Left ventricle myocardium superior (tissue), 1 donor: ENCODE measurements around the gene C5orf22. TPM values are rescaled to one million over a fixed set of nuclear protein-coding genes. Genes with fewer than 3 reads are reported as not detected.
"Not testable (repeated sequence)": the region's sequence is repeated elsewhere in the genome, so short reads cannot be mapped to it uniquely, and the experiment has no call there.

Experiments
- ATAC-seq: fragments of 200-7000 bp; cut with Tn5 transposase; one replicate; pipeline ENCODE4 v1.9.1; 2020; ENCODE audit warnings: mild to moderate bottlenecking, moderate library complexity
- DNase-seq: peaks from one replicate; pipeline ENCODE4 v3.0.0-alpha.2; 2020
- intact Hi-C: fragments of 100-400 bp; cut with micrococcal nuclease; formaldehyde crosslinking; loops from one replicate; pipeline ENCODE4 v1.11.0; 2022
- total RNA-seq: library from RNA; stranded (reverse); fragmentation: NEBNext Ultra II Directional; extraction: Animal tissue kit (Norgen Biotek cat#: 25700); gene quantifications from one replicate; pipeline ENCODE4 v1.2.1, GENCODE V29; 2021
- donor health status: DM: no; HTN: yes; CAD: no; lungs with severe emphysema.

Gene C5orf22
- total RNA-seq, 1 donor from 2014 or later: 19.7 TPM

DNA sequence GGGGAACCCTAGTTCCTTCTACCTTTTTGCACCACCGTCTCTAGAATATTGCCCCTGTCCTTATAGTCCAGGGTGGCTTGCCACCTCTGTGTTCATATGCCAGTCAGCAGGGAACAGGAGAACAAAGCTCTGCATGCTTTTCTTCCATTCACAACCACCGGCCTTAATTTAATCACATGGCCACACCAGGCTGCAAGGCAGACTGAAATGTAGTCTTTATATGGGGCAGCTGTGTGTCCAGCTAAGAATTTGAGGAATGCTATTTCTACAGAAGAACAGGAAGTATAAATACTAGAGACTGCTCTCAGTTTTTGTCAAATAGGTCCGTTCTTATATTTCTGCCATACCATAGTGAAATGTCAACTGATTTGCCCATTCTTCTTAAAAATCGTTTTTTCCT is 5.8 kb downstream of the C5orf22 start:
- intact Hi-C loops: no loop called here
- no peak for ATAC-seq
- DNase-seq: no peak

DNA sequence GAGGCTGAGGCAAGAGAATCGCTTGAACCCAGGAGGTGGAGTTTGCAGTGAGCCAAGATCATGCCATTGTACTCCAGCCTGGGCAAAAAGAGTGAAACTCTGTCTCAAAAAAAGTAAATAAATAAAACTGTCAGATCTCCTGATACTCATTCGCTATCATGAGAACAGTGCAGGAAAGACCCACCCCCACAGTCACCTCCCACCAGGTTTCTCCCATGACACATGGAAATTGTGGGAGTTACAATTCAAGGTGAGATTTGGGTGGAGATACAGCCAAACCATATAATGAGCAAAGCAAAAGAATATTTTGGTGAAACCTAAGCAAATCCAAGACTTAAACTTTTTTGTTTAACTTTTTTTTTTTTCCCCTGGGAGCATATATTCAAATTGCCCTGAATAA is 17.0 kb downstream of the C5orf22 start:
- ATAC-seq, DNase-seq, intact Hi-C loops: not testable (repeated sequence)

DNA sequence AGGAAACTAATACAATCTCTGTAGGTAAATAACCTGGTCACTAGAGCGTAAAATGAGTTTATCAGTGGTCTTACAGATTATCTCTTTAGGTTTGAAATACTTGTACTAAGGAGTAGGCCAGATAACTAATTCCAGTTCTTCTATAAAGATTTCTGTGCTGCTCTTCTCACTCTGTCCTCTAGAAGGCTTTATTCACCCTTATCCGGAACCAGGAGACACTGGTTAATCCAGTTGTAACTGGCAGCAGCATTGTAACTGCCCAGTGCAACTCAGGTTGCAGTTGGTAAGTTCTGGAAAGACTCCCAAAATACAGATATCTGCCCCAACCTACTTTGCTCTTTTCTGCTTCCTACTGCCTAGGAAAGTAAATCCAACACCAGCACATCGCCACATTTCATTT is 19.8 kb downstream of the C5orf22 start:
- no peak for DNase-seq
- intact Hi-C loops: no loop called here
- ATAC-seq: no peak

DNA sequence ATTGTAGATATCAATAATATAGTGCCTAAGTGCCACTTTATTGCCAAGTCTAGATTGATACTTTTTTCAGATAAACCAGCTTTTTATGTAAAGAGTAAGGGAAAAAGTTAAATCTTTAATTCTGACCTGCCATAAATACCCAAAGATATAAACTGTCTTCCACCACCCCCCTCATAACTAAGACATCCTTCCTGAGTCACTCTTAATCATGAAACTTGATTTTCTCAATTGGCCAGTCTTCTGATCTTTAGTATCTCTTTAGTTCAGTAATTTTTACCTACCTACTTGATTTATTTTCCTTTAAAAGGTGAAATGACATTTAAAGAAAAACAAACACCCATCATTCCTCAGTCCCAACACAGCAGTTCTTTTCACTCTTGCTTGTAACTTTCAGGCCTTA is 21.8 kb downstream of the C5orf22 start:
- intact Hi-C loops: no loop called here
- DNase-seq (no peak), ATAC-seq (no peak)

DNA sequence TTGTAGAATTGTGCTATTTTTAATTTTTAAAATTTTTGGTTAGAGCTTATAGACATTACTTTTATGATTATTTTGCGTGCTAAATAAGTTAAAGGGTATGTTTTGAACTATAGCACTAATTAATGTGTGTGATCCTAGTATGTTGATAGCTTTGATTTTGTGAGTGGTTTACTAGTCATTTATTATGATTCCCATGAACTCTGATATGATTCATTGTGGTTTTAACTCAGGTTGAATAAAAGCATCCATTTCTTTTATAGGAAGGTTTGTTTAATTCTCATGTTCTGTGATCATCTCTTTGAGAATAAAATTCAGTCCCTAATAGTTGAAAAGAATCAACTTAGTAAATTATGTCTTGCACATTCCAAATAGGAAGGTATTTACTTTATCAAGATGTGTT is 22.5 kb downstream of the C5orf22 start:
- no peak for DNase-seq
- intact Hi-C loops: no loop called here
- ATAC-seq: no peak

DNA sequence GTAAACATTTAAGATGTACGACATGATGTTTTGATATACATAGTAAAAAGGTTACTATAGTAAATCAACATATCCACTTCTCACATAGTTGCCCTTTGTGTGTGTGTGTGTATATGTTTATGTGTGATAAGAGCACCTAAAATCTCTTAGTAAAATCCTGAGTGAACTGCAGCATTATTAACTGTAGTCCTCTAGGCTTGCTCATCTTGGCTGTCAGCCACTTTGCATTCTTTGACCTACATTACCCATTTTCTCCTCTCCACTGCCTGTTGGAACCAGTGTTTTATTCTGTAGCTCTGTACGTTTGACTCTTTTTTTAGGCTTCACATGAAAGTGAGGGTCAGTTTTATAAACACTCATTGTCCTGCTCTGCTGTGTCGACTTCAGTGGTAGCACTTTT is 24.4 kb downstream of the C5orf22 start:
- DNase-seq (no peak), ATAC-seq (no peak)
- intact Hi-C loops: no loop called here

DNA sequence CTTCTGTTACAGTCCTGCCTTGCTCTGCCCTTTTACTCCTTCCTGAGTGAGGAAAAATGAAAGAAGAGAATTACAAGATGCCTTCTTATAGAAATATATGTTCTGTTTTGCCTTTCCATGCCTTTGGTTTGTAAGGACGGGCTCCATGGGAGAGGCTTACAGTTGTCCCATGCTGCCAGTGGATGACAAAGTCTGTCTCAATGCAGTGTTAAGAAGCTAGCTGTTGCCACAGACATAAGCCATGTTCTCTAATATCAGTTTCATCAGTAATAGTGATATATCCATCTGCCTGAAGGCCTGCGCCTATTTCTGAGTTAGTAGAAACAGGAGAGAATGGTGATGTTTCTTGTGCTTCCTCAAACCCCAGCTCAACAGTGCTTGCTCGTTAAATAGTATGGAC is 27.8 kb downstream of the C5orf22 start:
- intact Hi-C loops: no loop called here
- no peak for DNase-seq
- no peak for ATAC-seq

DNA sequence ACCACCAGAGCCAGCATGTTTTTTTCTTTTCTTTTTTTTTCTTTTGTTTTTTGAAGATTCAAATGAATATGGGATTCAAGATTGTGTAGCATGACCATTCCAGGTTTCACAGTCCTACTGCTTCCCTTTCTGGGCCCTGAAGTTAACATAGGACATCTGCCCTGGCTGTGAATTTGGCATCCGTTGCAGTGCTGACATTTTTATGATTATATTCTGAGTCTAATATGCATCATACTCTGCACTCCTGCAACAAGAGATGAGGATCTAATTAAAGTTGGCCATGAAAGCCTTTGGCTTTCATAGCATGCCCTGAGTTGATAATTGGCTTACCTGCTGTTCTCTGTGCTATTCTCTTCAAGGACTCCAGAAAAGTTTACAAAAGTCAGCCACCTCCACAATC is 29.8 kb downstream of the C5orf22 start:
- ATAC-seq (peak; percentile 50), DNase-seq (no peak)
- intact Hi-C loops: no loop called here

DNA sequence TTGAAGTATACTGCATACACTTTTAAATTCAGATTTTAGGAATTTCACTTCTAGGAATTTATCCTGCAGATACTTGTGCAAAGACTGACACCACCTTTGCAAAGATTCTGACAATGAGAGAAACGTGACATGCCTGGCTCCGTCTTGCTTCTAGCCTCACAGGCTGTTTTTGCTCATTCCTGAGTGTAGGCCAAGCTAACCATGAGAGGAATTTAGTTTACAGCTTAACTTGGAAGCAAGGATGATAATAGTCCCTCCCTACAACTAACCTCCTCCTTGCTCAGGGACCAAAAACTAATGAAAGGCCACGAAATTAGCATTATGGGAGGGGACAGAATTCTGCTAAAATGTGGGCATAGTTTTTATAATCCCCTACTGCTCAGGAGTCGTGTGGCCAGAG is 31.1 kb downstream of the C5orf22 start:
- ATAC-seq (peak; percentile 50), DNase-seq (no peak)
- intact Hi-C loops: no loop called here

DNA sequence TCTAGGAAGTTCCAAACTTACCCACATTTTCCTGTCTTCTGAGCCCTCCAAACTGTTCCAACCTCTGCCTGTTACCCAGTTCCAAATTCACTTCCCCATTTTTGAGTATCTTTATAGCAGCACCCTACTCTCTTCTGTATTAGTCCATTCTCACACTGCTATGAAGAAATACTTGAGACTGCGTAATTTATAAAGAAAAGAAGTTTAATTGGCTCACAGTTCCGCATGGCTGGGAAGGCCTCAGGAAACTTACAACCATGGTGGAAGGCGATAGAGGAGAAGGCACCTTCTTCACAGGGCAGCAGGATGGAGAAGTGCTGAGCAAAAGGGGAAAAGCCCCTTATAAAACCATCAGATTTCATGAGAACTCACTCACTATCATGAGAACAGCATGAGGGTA is 34.3 kb downstream of the C5orf22 start:
- intact Hi-C loops, DNase-seq, ATAC-seq: not testable (repeated sequence)

DNA sequence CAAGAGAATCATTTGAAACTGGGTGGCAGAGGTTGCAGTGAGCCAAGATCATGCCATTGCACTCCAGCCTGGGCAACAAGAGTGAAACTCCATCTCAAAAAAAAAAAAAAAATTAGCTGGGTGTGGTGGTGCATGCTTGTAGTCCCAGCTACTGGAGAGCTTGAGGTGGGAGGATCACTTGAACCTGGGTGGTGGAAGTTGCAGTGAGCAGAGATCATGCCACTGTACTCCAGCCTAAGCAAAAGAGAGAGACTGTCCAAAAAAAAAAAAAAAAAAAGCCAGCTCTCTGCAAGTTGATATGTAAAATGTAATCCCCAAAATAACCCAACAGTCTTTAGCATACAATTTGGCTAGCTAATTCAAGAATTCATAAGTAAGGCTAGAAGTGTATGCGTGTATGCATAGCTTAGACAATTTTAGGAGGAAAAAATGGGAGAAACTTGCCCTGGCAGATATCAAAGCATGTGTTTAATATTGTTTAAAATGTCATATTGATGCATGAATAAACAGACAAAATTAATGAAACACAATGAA is 36.3 kb downstream of the C5orf22 start:
- DNase-seq (no peak), ATAC-seq (no peak)
- intact Hi-C loops: no loop called here

DNA sequence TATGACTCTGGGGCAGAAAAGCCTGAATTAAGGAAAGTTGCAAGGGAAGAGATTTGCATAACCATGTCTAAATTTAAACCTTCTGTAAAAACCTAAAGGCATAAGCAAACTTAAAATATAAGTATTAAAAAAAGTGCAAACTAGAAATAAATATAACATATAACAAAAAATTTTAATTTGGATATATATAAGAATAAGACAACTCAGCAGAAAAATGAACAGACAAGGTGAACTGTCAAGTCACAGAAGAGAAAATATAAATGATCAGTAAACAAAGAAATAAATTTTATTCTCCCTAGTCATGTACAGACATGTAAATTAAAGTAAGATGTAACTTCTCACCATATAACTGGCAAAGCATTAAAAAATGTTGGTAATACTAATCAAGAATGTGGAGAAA is 37.0 kb downstream of the C5orf22 start:
- DNase-seq (no peak), ATAC-seq (no peak)
- intact Hi-C loops: no loop called here

DNA sequence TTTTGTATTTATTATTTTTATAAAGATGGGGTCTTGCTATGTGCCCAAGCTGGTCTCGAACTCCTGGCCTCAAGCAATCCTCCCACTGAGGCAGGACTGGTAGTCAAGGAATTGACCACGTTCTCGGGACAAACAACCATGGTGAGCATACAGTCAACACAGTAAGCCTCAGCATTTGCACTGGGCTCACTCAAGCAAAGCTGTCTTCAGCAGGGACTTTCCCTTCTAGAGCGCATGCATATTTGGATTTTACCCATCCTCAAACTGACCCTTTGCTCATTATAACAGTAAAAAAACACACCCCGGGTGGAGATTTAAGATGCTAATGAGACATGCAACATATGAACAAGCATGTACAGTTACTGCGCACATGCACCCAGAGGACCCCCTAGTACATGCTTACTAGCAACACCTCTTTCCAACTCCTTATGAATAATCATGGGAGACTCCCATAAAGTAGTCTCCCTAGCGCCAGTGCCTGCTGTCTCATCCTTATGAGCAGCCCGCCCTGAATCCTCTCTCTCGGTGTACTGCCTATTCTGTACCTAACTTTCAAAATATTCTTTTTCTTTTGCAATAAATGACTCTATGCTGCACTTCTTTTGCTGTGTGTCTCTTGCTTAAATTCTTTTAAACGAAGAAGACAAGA is 41.5 kb downstream of the C5orf22 start:
- ATAC-seq: no peak
- intact Hi-C loops: no loop called here
- no peak for DNase-seq

DNA sequence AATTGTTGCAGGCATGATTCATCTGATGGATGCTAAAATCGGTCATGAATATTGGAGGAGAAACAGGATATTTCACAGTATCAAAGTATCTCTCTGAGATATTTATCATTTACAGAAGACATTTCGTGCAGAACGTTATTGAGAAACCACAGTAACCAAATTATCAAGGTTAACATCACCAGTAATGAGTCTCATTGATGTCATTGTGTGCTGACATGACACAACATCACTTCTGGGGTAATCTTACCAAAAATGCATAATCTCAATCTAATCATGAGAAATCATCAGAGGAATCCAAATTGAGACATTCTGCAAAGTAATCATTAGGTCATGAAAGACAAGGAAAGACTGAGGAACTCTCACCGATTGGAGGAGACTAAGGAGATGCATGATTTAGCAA is 42.7 kb downstream of the C5orf22 start:
- ATAC-seq (no peak), DNase-seq (no peak)
- intact Hi-C loops: no loop called here

DNA sequence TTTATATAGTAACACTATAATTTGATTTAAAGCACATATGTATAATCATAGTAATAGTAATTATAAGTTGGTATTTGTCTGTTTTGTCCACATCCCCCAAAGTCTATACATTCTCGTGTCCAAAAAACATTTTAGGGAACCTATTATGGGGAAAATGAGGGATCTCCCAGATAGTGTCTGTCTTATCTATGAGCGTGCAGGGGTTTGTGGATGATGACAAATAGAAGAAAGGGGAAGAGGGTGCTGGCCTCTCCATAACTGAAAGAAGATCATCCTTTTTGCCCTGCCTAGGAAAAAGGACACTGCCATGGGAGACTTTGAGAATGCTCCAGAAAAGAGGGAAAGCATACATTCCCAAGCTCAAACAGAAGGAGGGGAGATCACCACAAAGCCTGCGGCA is 45.3 kb downstream of the C5orf22 start:
- DNase-seq (no peak), ATAC-seq (no peak)
- intact Hi-C loops: no loop called here

DNA sequence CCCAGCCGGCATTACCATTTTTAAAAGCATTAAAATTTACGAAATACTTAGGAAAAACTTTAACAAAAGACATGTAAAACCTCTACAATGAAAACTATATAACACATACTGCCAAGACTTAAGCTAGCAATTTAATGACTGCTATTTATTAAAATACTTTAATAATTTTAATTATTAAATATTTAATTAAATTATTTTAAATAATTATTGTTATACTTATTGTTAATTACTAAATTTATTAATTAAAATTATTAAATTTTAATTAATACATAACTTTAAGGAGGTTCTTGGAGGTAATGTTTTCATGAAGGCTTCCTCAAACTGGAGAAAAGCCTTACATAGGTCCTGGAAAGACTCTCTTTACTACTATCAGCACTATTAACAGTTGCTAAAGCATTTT is 47.5 kb downstream of the C5orf22 start:
- DNase-seq (no peak), ATAC-seq (no peak)
- intact Hi-C loops: no loop called here

DNA sequence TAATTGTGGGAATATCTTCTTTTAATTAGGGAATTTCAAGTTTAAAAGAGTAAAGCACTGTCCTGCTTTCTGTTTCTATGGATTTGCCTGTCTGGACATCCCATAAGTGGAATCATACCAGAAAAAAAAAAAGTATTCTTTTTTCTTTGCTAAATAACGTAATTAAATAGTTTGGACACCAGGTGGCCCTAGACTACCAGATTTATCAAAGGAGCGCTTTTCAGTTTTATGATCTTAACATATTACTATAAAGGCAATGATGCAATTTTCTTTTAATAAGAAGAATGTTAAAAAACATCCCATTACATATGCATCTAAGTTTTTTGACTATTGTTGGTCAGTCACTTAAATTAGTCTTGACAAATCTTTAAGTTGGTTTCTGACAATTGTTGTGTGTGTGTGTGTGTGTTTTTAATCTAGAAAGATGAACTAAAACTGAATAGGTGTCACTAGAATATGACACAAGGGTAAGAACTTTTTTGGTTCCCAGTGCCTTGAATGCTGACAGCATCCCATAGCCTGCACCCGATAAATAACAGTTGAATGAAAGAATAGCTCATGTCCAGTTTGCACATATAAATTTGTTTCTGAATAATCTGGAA is 49.5 kb downstream of the C5orf22 start:
- ATAC-seq: peak; percentile 41
- intact Hi-C loops: loop anchor here (5.0 to 10.0 kb wide), 2 partner anchors 226 to 493 kb away; no protein-coding TSS in a partner anchor

DNA sequence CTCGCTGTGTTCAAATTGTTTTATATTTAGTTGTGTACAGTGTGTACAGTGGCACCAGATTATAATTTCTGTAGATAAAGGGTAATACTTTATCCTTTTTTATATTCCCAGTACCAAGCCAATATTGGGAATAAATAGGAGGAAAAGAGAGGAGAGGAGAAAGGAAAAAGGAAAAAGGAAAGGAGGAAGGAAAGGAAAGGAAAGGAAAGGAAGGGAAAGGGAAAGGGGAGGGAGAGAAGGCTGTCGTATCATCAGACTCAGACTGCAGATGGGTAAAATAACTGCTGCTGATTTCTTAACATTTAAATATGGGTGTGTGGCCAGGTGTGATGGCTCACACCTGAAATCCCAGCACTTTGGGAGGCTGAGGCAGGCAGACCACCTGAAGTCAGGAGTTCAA is 51.0 kb downstream of the C5orf22 start:
- no peak for DNase-seq
- intact Hi-C loops: loop anchor here (5.0 to 10.0 kb wide), 2 partner anchors 224 to 492 kb away; no protein-coding TSS in a partner anchor
- no peak for ATAC-seq

More for the DNA sequence above, 49.5 kb downstream of the C5orf22 start:
- no peak for DNase-seq

DNA sequence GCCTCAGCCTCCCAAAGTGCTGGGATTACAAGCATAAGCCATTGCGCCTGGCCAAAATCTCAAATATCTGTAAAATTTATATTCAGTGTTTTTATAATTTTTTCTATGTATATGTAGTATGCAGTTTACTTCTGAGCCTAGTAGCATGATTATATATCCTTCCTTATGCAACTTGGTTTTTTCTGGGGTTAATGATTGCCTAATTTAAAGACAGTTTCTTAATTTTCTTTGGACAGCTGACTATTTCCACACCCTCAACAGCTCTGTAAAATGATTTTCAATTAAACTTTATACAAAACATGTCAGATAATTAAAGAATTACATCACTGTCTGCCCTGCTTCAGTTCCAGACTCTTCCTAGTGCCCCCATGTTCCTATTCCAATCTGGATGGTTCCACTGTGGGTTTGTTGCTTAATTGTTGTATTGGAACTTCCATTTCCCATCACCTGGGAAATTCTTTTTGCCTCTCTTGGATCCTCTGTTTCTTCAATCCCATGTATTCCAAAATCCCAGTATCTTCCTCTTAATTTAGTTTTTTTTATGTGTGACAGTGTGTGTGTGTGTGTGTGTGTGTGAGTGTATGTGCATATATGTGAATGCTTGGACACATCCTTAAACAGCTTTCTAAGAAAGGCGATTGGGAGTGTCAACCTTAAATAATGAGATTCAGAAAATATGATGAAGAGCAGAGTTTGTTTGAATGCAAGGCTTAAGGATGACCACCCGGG is 53.2 kb downstream of the C5orf22 start:
- intact Hi-C loops: loop anchor here (10.0 kb wide), 1 partner anchor 489 kb away; no protein-coding TSS in a partner anchor
- DNase-seq (no peak), ATAC-seq (no peak)

DNA sequence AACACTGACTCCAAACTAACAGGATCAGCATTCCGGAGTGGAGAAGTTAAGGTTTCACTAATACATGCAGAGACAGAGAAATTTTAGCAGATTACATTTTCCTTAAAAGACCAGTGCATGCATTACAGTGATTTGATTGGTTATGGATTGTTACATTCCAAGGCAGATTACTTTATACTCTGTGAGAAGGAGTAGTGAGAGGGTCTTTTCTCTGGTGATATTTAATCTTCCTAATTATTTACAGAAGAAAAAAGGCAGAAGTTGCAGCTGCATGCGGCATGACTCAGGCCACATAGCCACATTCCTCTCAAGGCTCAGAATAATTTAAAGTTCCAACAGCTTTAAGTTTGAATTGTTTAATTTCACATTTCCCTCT is 53.8 kb downstream of the C5orf22 start:
- ATAC-seq: no peak
- DNase-seq: no peak
- intact Hi-C loops: loop anchor here (10.0 kb wide), 1 partner anchor 489 kb away; no protein-coding TSS in a partner anchor
